Sigmoid colon (tissue), 3 donors: ENCODE data around the gene CLMN.

Source experiments
- CTCF ChIP-seq, 4 experiments: fragments of 450-650 bp in 3 of 4; fragments of 200-600 bp in 1 of 4; IDR thresholded peaks; one replicate each; pipeline ENCODE4 v1.5.1; 2016 to 2019; ENCODE audit warnings: antibody characterized with exemption in 4 of 4, mild to moderate bottlenecking in 3 of 4, moderate library complexity in 2 of 4
- POLR2A ChIP-seq, 2 donors: fragments of 450-650 bp; IDR thresholded peaks; one replicate each; pipeline ENCODE4 v1.6.1; 2016; ENCODE audit warnings: antibody characterized with exemption in 2 of 2, mild to moderate bottlenecking in 2 of 2, moderate library complexity in 2 of 2

DNA sequence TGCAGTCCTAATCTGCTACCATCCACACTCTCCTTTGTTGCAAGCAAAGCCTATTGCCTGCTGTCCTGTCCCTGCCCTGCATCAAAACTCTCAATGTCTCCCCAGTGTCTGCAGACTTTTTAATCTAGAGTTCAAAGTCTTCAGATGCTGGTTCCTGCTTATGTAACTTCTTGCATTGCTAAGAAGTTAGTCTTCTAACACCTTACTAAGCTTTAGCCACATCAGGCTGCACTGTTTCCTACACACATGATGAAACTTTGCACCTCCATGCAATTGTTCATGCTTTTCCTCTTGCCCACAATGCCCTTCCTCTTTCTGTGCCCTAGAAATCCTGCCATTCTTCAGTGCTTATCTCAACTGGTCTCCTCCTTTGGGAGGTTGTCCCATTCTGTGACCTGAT lies 146.2 kb downstream of the CLMN start:
- TF ChIP-seq CTCF (IDR thresholded peaks at IDR 0.05) (no peak), POLR2A (IDR thresholded peaks at IDR 0.05) (no peak)
